GM10248 (cell line): ENCODE data around the gene CTAG1A.
A peak's percentile ranks its signal among the peaks of the same experiment; 100 is the strongest.

Source experiments
- CTCF ChIA-PET: fragments of 300-600 bp; sonication (Branson Sonifier 250); formaldehyde crosslinking; extraction: SDS; loops from one replicate; lab custom pipeline; 2021; ENCODE audit warnings: antibody characterized with exemption; lab: Yijun Ruan, JAX
- POLR2A ChIA-PET: fragments of 350-650 bp; sonication (Branson Sonifier 250); formaldehyde crosslinking; extraction: SDS; loops from one replicate; lab custom pipeline; 2020; ENCODE audit warnings: antibody characterized with exemption; lab: Yijun Ruan, JAX
- DNase-seq: peaks from one replicate; pipeline ENCODE4 v3.0.0; 2012; ENCODE audit errors: extremely low spot score
- CTCF ChIP-seq: IDR thresholded peaks from 2 replicates; pipeline ENCODE4 v1.5.1; 2012; ENCODE audit warnings: mild to moderate bottlenecking, low read depth; ENCODE audit errors: extremely low read depth, missing control alignments, control extremely low read depth

The CTAG1A gene

GRCh38 chrX:154542723-154543424 is 42.1 kb upstream of the CTAG1A start:
- ChIA-PET CTCF (interaction anchor here (0.9 to 2.9 kb wide), 5 partner anchors 9 to 406 kb away, joined by 3 to 10 read pairs (median 3); partner anchors contain the start of gene RPL10), POLR2A (interaction anchor here (1.7 kb wide), 1 partner anchor 172 kb away, joined by 4 read pairs; no protein-coding TSS in a partner anchor)
- no peak for DNase-seq
- no peak for TF ChIP-seq CTCF

- ChIA-PET POLR2A (no interaction called here), CTCF (interaction anchor here (1.7 kb wide), 1 partner anchor 18 kb away, joined by 5 read pairs; no protein-coding TSS in a partner anchor)
- no peak for DNase-seq
- no peak for TF ChIP-seq CTCF
Measured at GRCh38 chrX:154545673-154546274, 39.2 kb upstream of the CTAG1A start.

GRCh38 chrX:154546354-154547244 is 38.3 kb upstream of the CTAG1A start, which contains the start of gene G6PD:
TSS of gene G6PD (minus strand) at chrX:154546846. CDS start at chrX:154546155, 691 bp downstream.
- DNase-seq = peak; percentile 88
- ChIA-PET POLR2A (no interaction called here), CTCF (interaction anchor here (1.7 kb wide), 1 partner anchor 19 kb away, joined by 5 read pairs; no protein-coding TSS in a partner anchor)
- no peak for TF ChIP-seq CTCF

- CTCF ChIA-PET = interaction anchor here (1.2 kb wide), 1 partner anchor 202 kb away, joined by 4 read pairs; no protein-coding TSS in a partner anchor
- POLR2A ChIA-PET = no interaction called here
Measured at GRCh38 chrX:154547245-154548027, 37.5 kb upstream of the CTAG1A start, which contains the start of gene IKBKG. TSS of gene IKBKG (plus strand) at chrX:154547620. CDS start at chrX:154552003, 4,383 bp downstream.

GRCh38 chrX:154548028-154548316 is 37.0 kb upstream of the CTAG1A start:
- TF ChIP-seq CTCF = no peak
- no peak for DNase-seq
- ChIA-PET POLR2A (no interaction called here), CTCF (interaction anchor here (1.2 kb wide), 1 partner anchor 201 kb away, joined by 4 read pairs; no protein-coding TSS in a partner anchor)

More at GRCh38 chrX:154547245-154548027, 37.5 kb upstream of the CTAG1A start, which contains the start of gene IKBKG:
- no peak for TF ChIP-seq CTCF
- peak; percentile 91 for DNase-seq
